GM06990 (cell line): ENCODE data around the gene GTPBP10.
A peak's percentile ranks its signal among the peaks of the same experiment; 100 is the strongest.

Source experiments
- DNase-seq: peaks from one replicate; pipeline ENCODE4 v3.0.0-alpha.2; 2011; ENCODE audit not compliant: insufficient read length; ENCODE audit errors: extremely low read depth
- H3K27me3 ChIP-seq: replicated peaks from 2 replicates; pipeline ENCODE4 v1.6.0; 2011; ENCODE audit warnings: low read length; ENCODE audit not compliant: control insufficient read depth, insufficient read depth
- H3K36me3 ChIP-seq: 2 replicates; pipeline ENCODE4 v1.5.1; 2011; ENCODE audit warnings: low read length; ENCODE audit not compliant: control insufficient read depth, insufficient read depth
- H3K4me3 ChIP-seq: replicated peaks from 2 replicates; pipeline ENCODE4 v1.5.1; 2011; ENCODE audit warnings: low read depth, mild to moderate bottlenecking, control low read depth, low read length
- CTCF ChIP-seq: IDR thresholded peaks from 2 replicates; pipeline ENCODE4 v1.5.1; 2011; ENCODE audit warnings: low read length, control low read depth, mild to moderate bottlenecking, inconsistent platforms; ENCODE audit not compliant: insufficient read depth, poor library complexity, severe bottlenecking

GTPBP10 gene, protein sequence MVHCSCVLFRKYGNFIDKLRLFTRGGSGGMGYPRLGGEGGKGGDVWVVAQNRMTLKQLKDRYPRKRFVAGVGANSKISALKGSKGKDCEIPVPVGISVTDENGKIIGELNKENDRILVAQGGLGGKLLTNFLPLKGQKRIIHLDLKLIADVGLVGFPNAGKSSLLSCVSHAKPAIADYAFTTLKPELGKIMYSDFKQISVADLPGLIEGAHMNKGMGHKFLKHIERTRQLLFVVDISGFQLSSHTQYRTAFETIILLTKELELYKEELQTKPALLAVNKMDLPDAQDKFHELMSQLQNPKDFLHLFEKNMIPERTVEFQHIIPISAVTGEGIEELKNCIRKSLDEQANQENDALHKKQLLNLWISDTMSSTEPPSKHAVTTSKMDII

DNA sequence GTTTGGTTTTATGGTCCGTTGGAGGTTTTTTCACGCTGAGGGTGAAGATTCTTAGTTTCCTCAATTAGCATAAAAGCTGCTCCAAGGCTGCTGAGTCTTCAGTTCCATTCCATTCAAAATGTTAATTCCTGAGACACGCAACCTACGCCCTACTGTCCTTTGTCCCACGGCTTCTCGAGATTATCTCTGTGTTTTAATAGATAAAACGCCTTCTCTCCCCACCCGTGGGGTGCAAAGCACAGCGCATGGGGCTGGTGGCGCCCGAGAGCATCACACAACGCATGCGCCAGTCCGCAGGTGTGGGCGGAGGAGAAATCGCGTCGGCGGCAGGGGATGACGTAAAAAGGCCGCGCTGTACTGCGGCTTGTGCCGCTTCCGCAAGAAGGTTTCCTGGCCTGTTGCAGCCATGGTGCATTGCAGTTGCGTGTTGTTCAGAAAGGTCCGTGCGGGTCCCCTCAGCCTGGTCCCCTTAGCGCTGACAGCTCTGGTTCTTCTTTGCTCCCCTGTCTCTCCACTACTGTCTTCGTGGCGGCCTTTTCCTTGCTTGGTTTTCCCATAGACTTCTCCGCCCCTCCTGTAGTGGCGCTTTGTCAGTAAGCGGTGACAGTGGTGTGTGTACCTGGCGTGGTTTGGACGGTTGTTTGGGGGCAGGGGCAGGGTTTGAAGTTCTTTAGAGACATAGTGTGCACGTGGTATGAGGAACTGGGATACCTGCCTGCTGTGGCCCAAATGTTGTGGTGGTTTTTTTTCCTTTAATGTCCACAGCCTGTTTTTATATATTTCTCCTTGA lies at the start of gene GTPBP10:
Gene GTPBP10 (plus strand): TSS at position 381 of the 790 bp plus-strand sequence. CDS start 26 bp downstream, at position 407.
- Histone ChIP-seq H3K36me3 (no peaks in the 10 kb centered on the region; the same call in 1 of the 2 replicates), H3K4me3 (peak within 1 kb of the TSS; percentile 80), H3K27me3 (no peaks in the 10 kb centered on the region)
- TF ChIP-seq CTCF = peak; percentile 86
- DNase-seq = peak; percentile 95

GRCh38 chr7:90298145-90299038 lies 48.1 kb upstream of the GTPBP10 start:
- DNase-seq = no peak
- no peaks in the 10 kb centered on the region for H3K27me3 ChIP-seq
- peak; percentile 69 for TF ChIP-seq CTCF
- no peaks in the 10 kb centered on the region for H3K36me3 ChIP-seq
- no peak overlapping the region for H3K4me3 ChIP-seq

DNA sequence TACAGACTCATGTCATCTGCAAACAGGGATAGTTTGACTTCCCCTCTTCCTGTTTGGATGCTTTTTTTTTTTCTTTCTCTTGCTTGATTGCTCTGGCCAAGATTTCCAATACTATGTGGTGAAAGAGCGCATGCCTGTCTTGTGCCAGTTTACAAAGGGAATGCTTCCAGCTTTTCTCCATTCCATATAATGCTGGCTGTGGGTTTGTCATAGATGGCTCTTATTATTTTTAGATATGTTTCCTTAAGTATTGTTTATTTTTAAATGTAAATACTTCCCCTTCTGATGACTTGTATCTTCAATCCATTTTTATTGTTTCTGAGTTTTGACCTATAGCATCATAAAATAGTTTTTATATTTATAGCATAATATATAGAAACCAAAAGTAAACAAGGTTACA lies 43.3 kb upstream of the GTPBP10 start:
- TF ChIP-seq CTCF = no peak
- no peak for DNase-seq
- Histone ChIP-seq H3K4me3 (no peak overlapping the region), H3K27me3 (no peaks in the 10 kb centered on the region), H3K36me3 (no peaks in the 10 kb centered on the region)

DNA sequence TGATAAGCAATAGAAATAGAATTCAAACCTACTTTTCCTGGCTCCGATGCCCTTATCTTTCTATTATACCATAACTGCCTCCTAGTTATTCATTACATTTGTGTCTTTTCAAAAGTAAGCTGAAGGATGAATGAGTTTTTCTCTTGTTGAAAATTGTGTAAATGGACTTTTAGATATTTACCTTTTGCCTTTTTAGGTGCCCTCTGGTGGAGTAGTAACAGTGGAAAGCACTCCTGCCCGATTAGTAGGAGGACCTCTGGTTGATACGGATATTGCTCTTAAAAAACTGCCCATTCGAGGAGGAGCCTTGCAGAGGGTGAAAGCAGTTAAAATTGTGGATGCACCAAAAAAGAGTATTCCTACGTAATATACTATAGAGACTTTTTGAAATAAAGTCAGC lies 36.6 kb upstream of the GTPBP10 start:
- no peaks in the 10 kb centered on the region for H3K27me3 ChIP-seq
- H3K4me3 ChIP-seq = no peak overlapping the region
- no peak for TF ChIP-seq CTCF
- no peak for DNase-seq
- no peaks in the 10 kb centered on the region for H3K36me3 ChIP-seq

DNA sequence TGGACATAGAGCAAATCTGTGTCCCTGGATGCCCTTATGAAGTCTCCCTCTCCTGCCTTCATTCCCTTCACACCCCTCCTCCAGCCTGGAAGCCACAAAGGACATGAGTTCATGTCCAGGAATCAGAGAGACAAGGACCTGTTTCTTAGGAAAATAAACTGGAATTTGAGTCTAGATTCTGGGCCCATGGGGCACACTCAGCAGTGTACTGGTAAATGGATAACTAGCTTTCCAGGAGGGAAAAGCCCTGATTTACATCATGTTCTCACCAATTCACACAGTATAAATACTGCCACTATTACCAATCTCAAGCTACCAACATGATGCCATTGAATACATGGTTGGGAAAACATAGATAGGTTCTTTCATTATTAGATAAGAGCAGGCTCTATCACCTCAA lies 35.3 kb upstream of the GTPBP10 start:
- no peaks in the 10 kb centered on the region for H3K27me3 ChIP-seq
- TF ChIP-seq CTCF = no peak
- no peak for DNase-seq
- no peak overlapping the region for H3K4me3 ChIP-seq
- H3K36me3 ChIP-seq = no peaks in the 10 kb centered on the region
